Hepatocyte (in vitro differentiated cells): Measurements from ENCODE around the gene PLEKHD1.

Source experiments
- EZH2 ChIP-seq: fragments of 200-600 bp; sonication (generic); IDR thresholded peaks from 2 replicates; pipeline ENCODE4 v1.6.1; 2016; ENCODE audit warnings: antibody characterized with exemption, mild to moderate bottlenecking, borderline replicate concordance
- EZH2phosphoT487 ChIP-seq: fragments of 200-600 bp; sonication (generic); IDR thresholded peaks from one replicate; pipeline ENCODE4 v1.6.1; 2018; ENCODE audit warnings: antibody characterized with exemption, mild to moderate bottlenecking, low read depth, moderate library complexity; ENCODE audit not compliant: unreplicated experiment, severe bottlenecking
- TF ChIP-seq, protein P1 (sequence below): fragments of 200-600 bp; sonication (generic); IDR thresholded peaks from 2 replicates; pipeline ENCODE4 v1.5.1; 2016; ENCODE audit warnings: antibody characterized with exemption, mild to moderate bottlenecking; ENCODE audit not compliant: poor library complexity

DNA sequence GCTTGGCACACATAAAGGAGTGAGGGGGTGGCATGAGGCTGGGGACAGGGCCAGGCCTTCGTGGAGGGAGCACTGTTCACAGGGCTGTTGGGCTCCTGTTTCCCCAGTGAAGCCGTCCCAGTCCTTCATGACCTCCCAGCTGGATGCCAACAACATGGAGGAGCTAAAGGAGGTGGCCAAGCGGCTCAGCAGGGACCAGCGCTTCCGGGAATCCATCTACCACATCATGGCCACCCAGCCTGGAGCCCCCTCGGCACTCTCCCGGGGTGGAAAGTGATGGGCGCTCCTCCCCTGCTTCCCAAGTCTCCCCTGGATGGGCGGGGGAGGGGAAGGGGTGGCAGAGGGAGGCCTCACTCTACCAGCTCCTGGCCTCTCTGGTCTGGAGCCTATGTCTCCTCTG lies 43.6 kb downstream of the PLEKHD1 start:
- TF ChIP-seq, protein P1, sequence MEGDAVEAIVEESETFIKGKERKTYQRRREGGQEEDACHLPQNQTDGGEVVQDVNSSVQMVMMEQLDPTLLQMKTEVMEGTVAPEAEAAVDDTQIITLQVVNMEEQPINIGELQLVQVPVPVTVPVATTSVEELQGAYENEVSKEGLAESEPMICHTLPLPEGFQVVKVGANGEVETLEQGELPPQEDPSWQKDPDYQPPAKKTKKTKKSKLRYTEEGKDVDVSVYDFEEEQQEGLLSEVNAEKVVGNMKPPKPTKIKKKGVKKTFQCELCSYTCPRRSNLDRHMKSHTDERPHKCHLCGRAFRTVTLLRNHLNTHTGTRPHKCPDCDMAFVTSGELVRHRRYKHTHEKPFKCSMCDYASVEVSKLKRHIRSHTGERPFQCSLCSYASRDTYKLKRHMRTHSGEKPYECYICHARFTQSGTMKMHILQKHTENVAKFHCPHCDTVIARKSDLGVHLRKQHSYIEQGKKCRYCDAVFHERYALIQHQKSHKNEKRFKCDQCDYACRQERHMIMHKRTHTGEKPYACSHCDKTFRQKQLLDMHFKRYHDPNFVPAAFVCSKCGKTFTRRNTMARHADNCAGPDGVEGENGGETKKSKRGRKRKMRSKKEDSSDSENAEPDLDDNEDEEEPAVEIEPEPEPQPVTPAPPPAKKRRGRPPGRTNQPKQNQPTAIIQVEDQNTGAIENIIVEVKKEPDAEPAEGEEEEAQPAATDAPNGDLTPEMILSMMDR, result no peak
- TF ChIP-seq EZH2 (no peak), EZH2phosphoT487 (no peak)
